ENCODE data around the gene SLC4A1. TPM values are rescaled to one million over a fixed set of nuclear protein-coding genes. Genes with fewer than 3 reads are reported as not detected.

Gene SLC4A1
- total and polyA plus RNA-seq, 2 of the 13 experiments (the other 11 are each of a cell fraction or from before 2014, with no cell fraction given) = not detected

DNA sequence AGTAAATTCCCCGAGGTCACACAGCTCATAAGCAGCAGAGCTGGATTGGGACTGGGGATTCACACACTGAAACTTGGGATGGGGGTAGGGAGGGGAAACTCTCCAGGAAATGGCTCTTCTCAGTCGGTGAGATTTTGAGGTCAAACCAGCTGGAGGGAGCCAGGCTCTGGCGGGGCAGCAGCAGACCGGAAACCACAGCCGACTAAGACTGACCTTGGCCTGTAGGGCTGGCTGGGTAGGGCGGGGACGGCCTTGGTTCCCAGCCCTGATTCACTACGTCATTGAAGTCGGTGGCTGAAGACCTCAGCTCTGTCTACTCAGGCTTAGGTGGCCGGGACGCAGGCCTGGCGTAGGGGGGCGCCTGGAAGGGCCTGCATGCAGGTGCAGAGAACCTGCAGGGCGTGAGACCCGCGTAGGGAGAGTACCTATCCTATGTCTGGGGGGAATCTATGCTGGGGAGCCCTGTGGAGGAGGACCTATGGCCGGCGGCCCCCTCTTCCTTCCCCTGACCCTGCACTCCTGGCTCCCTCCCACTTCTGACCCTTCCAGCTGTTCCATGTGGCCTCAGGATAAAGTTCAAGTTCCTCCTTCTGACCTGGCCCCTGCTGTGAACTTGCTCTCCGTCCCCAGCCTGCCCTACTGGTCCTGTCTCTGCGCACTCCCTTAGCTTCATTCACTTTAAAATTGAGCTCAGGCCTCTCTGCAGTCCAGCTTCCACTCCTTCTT lies 11.9 kb upstream of the SLC4A1 start (continued):
- no peak for TF ChIP-seq ZNF451 (CRISPR knock-in tag; IDR thresholded peaks at IDR 0.05)
- TF ChIP-seq, protein P1, sequence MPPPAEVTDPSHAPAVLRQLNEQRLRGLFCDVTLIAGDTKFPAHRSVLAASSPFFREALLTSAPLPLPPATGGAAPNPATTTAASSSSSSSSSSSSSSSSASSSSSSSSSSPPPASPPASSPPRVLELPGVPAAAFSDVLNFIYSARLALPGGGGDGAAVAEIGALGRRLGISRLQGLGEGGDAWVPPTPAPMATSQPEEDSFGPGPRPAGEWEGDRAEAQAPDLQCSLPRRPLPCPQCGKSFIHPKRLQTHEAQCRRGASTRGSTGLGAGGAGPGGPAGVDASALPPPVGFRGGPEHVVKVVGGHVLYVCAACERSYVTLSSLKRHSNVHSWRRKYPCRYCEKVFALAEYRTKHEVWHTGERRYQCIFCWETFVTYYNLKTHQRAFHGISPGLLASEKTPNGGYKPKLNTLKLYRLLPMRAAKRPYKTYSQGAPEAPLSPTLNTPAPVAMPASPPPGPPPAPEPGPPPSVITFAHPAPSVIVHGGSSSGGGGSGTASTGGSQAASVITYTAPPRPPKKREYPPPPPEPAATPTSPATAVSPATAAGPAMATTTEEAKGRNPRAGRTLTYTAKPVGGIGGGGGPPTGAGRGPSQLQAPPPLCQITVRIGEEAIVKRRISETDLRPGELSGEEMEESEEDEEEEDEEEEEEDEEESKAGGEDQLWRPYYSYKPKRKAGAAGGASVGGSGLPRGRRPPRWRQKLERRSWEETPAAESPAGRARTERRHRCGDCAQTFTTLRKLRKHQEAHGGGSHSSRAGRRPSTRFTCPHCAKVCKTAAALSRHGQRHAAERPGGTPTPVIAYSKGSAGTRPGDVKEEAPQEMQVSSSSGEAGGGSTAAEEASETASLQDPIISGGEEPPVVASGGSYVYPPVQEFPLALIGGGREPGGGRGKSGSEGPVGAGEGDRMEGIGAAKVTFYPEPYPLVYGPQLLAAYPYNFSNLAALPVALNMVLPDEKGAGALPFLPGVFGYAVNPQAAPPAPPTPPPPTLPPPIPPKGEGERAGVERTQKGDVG (CRISPR knock-in tag; IDR thresholded peaks at IDR 0.05; ENCODE audit: borderline replicate concordance) = no peak
- TF ChIP-seq ZNF652 (CRISPR knock-in tag; IDR thresholded peaks at IDR 0.05; ENCODE audit: borderline replicate concordance, low read depth) = no peak
- TF ChIP-seq, protein P2, sequence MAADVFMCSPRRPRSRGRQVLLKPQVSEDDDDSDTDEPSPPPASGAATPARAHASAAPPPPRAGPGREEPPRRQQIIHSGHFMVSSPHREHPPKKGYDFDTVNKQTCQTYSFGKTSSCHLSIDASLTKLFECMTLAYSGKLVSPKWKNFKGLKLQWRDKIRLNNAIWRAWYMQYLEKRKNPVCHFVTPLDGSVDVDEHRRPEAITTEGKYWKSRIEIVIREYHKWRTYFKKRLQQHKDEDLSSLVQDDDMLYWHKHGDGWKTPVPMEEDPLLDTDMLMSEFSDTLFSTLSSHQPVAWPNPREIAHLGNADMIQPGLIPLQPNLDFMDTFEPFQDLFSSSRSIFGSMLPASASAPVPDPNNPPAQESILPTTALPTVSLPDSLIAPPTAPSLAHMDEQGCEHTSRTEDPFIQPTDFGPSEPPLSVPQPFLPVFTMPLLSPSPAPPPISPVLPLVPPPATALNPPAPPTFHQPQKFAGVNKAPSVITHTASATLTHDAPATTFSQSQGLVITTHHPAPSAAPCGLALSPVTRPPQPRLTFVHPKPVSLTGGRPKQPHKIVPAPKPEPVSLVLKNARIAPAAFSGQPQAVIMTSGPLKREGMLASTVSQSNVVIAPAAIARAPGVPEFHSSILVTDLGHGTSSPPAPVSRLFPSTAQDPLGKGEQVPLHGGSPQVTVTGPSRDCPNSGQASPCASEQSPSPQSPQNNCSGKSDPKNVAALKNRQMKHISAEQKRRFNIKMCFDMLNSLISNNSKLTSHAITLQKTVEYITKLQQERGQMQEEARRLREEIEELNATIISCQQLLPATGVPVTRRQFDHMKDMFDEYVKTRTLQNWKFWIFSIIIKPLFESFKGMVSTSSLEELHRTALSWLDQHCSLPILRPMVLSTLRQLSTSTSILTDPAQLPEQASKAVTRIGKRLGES (CRISPR knock-in tag; IDR thresholded peaks at IDR 0.05; ENCODE audit: borderline replicate concordance) = no peak
- no peak for TF ChIP-seq TCF7L2 (IDR thresholded peaks at IDR 0.05; ENCODE audit: low read depth, low read length)
- TF ChIP-seq NR2C2 (CRISPR knock-in tag; IDR thresholded peaks at IDR 0.05; ENCODE audit: borderline replicate concordance) = peak; percentile 83
- TF ChIP-seq AKAP8 (CRISPR knock-in tag; IDR thresholded peaks at IDR 0.05) = no peak
- no peak for TF ChIP-seq EED (CRISPR knock-in tag; IDR thresholded peaks at IDR 0.05)
- TF ChIP-seq, protein P3, sequence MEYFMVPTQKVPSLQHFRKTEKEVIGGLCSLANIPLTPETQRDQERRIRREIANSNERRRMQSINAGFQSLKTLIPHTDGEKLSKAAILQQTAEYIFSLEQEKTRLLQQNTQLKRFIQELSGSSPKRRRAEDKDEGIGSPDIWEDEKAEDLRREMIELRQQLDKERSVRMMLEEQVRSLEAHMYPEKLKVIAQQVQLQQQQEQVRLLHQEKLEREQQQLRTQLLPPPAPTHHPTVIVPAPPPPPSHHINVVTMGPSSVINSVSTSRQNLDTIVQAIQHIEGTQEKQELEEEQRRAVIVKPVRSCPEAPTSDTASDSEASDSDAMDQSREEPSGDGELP (IDR thresholded peaks at IDR 0.05; ENCODE audit: borderline replicate concordance, low read depth) = peak; percentile 83; the same call in 1 of the 2 replicates
- TF ChIP-seq HES4 (CRISPR knock-in tag; IDR thresholded peaks at IDR 0.05; ENCODE audit: borderline replicate concordance) = no peak
- no peak; the same call in 1 of the 2 replicates for TF ChIP-seq ZNF350 (CRISPR knock-in tag; IDR thresholded peaks at IDR 0.05; ENCODE audit: borderline replicate concordance, low read depth)
- TF ChIP-seq ZNF251 (CRISPR knock-in tag; IDR thresholded peaks at IDR 0.05) = no peak
- TF ChIP-seq ZSCAN20 (CRISPR knock-in tag; IDR thresholded peaks at IDR 0.05; ENCODE audit: borderline replicate concordance) = no peak
- TF ChIP-seq ZFYVE20 (CRISPR knock-in tag; IDR thresholded peaks at IDR 0.05; ENCODE audit: borderline replicate concordance, low read depth) = no peak
- no peak for TF ChIP-seq KLF6 (CRISPR knock-in tag; IDR thresholded peaks at IDR 0.05)
- no peak for TF ChIP-seq ZNF569 (CRISPR knock-in tag; IDR thresholded peaks at IDR 0.05; ENCODE audit: borderline replicate concordance)
- no peak for TF ChIP-seq ZNF224 (CRISPR knock-in tag; IDR thresholded peaks at IDR 0.05)
- TF ChIP-seq, protein P4, sequence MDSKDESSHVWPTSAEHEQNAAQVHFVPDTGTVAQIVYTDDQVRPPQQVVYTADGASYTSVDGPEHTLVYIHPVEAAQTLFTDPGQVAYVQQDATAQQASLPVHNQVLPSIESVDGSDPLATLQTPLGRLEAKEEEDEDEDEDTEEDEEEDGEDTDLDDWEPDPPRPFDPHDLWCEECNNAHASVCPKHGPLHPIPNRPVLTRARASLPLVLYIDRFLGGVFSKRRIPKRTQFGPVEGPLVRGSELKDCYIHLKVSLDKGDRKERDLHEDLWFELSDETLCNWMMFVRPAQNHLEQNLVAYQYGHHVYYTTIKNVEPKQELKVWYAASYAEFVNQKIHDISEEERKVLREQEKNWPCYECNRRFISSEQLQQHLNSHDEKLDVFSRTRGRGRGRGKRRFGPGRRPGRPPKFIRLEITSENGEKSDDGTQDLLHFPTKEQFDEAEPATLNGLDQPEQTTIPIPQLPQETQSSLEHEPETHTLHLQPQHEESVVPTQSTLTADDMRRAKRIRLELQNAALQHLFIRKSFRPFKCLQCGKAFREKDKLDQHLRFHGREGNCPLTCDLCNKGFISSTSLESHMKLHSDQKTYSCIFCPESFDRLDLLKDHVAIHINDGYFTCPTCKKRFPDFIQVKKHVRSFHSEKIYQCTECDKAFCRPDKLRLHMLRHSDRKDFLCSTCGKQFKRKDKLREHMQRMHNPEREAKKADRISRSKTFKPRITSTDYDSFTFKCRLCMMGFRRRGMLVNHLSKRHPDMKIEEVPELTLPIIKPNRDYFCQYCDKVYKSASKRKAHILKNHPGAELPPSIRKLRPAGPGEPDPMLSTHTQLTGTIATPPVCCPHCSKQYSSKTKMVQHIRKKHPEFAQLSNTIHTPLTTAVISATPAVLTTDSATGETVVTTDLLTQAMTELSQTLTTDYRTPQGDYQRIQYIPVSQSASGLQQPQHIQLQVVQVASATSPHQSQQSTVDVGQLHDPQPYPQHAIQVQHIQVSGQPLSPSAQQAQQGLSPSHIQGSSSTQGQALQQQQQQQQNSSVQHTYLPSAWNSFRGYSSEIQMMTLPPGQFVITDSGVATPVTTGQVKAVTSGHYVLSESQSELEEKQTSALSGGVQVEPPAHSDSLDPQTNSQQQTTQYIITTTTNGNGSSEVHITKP (CRISPR knock-in tag; IDR thresholded peaks at IDR 0.05; ENCODE audit: low read depth) = peak; percentile 62; the same call in 1 of the 2 replicates
